GM12873 (cell line): ENCODE measurements around the gene ASS1.

Experiments
- CTCF ChIP-seq: IDR thresholded peaks from 2 replicates; pipeline ENCODE4 v1.5.1; 2012; ENCODE audit warnings: low read depth, mild to moderate bottlenecking, moderate library complexity, low read length, control low read depth; ENCODE audit not compliant: insufficient read depth; ENCODE audit errors: missing control alignments

ASS1 gene

GRCh38 chr9:130535818-130536521 lies 91.2 kb downstream of the ASS1 start:
- no peak for TF ChIP-seq CTCF

- no peak for TF ChIP-seq CTCF
Measured at GRCh38 chr9:130536701-130537107, 91.9 kb downstream of the ASS1 start.

- no peak for TF ChIP-seq CTCF
Measured at GRCh38 chr9:130537346-130538050, 92.7 kb downstream of the ASS1 start.

- TF ChIP-seq CTCF: no peak
Measured at GRCh38 chr9:130539420-130540223, 94.9 kb downstream of the ASS1 start.

GRCh38 chr9:130541533-130541932 lies 96.8 kb downstream of the ASS1 start:
- no peak for TF ChIP-seq CTCF

GRCh38 chr9:130542038-130542437 lies 97.3 kb downstream of the ASS1 start:
- TF ChIP-seq CTCF: no peak
